Prostate gland (tissue), 2 donors: ENCODE measurements around the gene VAV2. TPM values are rescaled to one million over a fixed set of nuclear protein-coding genes. Genes with fewer than 3 reads are reported as not detected.

ENCODE experiments used
- DNase-seq: peaks from one replicate; pipeline ENCODE4 v3.0.0-alpha.2; 2019; ENCODE audit warnings: low spot score
- H3K27ac ChIP-seq, 2 donors: fragments of 200-600 bp; sonication (generic); 2 replicates each; pipeline ENCODE4 v1.5.1; 2017 to 2019
- H3K27me3 ChIP-seq: fragments of 200-600 bp; sonication (generic); replicated peaks from 2 replicates; pipeline ENCODE4 v1.5.1; 2019; ENCODE audit not compliant: insufficient read depth
- H3K36me3 ChIP-seq, 2 donors: fragments of 200-600 bp; sonication (generic); 1 replicate in 1 of 2; 2 replicates in 1 of 2; pipeline versions ENCODE4 v1.5.1 to v1.8.1; 2017 to 2019
- H3K4me1 ChIP-seq: fragments of 200-600 bp; sonication (generic); replicated peaks from 2 replicates; pipeline ENCODE4 v1.5.1; 2019
- H3K4me3 ChIP-seq, 2 donors: fragments of 200-600 bp; sonication (generic); 2 replicates each; pipeline ENCODE4 v1.5.1; 2017 to 2019
- H3K9me3 ChIP-seq: fragments of 200-600 bp; sonication (generic); 2 replicates; pipeline ENCODE4 v1.5.1; 2017
- CTCF ChIP-seq, 4 experiments: fragments of 200-600 bp in 2 of 4; fragments of 450-650 bp in 2 of 4; sonication (generic) in 2 of 4; IDR thresholded peaks; 1 replicate in 3 of 4; 2 replicates in 1 of 4; pipeline ENCODE4 v1.5.1; 2016 to 2019; ENCODE audit warnings: antibody characterized with exemption in 4 of 4, mild to moderate bottlenecking in 2 of 4, moderate library complexity in 2 of 4
- POLR2A ChIP-seq: fragments of 450-650 bp; IDR thresholded peaks from one replicate; pipeline ENCODE4 v1.6.1; 2016; ENCODE audit warnings: antibody characterized with exemption, mild to moderate bottlenecking
- POLR2AphosphoS5 ChIP-seq: sonication (generic); formaldehyde crosslinking; IDR thresholded peaks from one replicate; pipeline ENCODE4 v1.6.1; 2017; ENCODE audit warnings: antibody characterized with exemption
- WGBS: methylation state at CpG from one replicate; pipeline ENCODE4 v1.1.5; 2018; 5-methylcytosine and 5-hydroxymethylcytosine counted together
- intact Hi-C: fragments of 100-400 bp; cut with DNase I; formaldehyde crosslinking; loops from one replicate; pipeline ENCODE4 v1.14.2; 2022
- total RNA-seq, 2 donors: library from RNA; depleted of rRNA; stranded (reverse); fragments of >200 nt; gene quantifications; one replicate each; pipeline ENCODE4 v1.1.0, GENCODE V29; 2016

Gene VAV2
- total RNA-seq, 2 donors from 2014 or later: 13.5 to 19.5 TPM

GRCh38 chr9:133894377-133895321 is 97.5 kb downstream of the VAV2 start:
- intact Hi-C loops: no loop called here

GRCh38 chr9:133893191-133893994 is 98.7 kb downstream of the VAV2 start:
- H3K27ac ChIP-seq: no peak overlapping the region
- H3K9me3 ChIP-seq: no peaks in the 10 kb centered on the region
- H3K27me3 ChIP-seq: no peaks in the 10 kb centered on the region
- DNase-seq: no peak
- TF ChIP-seq CTCF (IDR thresholded peaks at IDR 0.05): no peak
- no peak for TF ChIP-seq POLR2AphosphoS5
- no peak for TF ChIP-seq POLR2A
- no peak overlapping the region for H3K4me3 ChIP-seq
- 94% methylated on average over 40 of the region's 40 CpGs for WGBS
- H3K4me1 ChIP-seq: peaks cover 3% of the 10 kb centered on the region
- no peaks in the 10 kb centered on the region for H3K36me3 ChIP-seq
- intact Hi-C loops: no loop called here

More at GRCh38 chr9:133894377-133895321, 97.5 kb downstream of the VAV2 start:
- no peaks in the 10 kb centered on the region for H3K36me3 ChIP-seq
- H3K4me1 ChIP-seq: peaks cover 3% of the 10 kb centered on the region
- DNase-seq: no peak
- 94% methylated on average over 24 of the region's 24 CpGs for WGBS
- TF ChIP-seq CTCF (IDR thresholded peaks at IDR 0.05) (no peak), POLR2A (no peak), POLR2AphosphoS5 (no peak)
- no peaks in the 10 kb centered on the region for H3K9me3 ChIP-seq
- no peak overlapping the region for H3K27ac ChIP-seq
- no peak overlapping the region for H3K4me3 ChIP-seq
- H3K27me3 ChIP-seq: no peaks in the 10 kb centered on the region

- Histone ChIP-seq H3K9me3 (no peaks in the 10 kb centered on the region), H3K27ac (no peak overlapping the region), H3K4me1 (peaks cover 3% of the 10 kb centered on the region), H3K27me3 (no peaks in the 10 kb centered on the region), H3K4me3 (no peak overlapping the region), H3K36me3 (no peaks in the 10 kb centered on the region)
- 65% methylated on average over 17 of the region's 17 CpGs for WGBS
- no peak for DNase-seq
- TF ChIP-seq CTCF (IDR thresholded peaks at IDR 0.05) (no peak), POLR2A (no peak), POLR2AphosphoS5 (no peak)
- intact Hi-C loops: no loop called here
Measured at GRCh38 chr9:133892193-133892920, 99.8 kb downstream of the VAV2 start.

- DNase-seq: no peak
- no peak overlapping the region for H3K27ac ChIP-seq
- 77% methylated on average over 7 of the region's 7 CpGs for WGBS
- H3K36me3 ChIP-seq: no peaks in the 10 kb centered on the region
- H3K27me3 ChIP-seq: no peaks in the 10 kb centered on the region
- TF ChIP-seq POLR2A (no peak), POLR2AphosphoS5 (no peak), CTCF (IDR thresholded peaks at IDR 0.05) (no peak)
- intact Hi-C loops: no loop called here
- H3K4me1 ChIP-seq: peaks cover 3% of the 10 kb centered on the region
- H3K4me3 ChIP-seq: no peak overlapping the region
- no peaks in the 10 kb centered on the region for H3K9me3 ChIP-seq
Measured at GRCh38 chr9:133891741-133892140, 100.4 kb downstream of the VAV2 start.
